Lower leg skin (tissue), 3 donors: ENCODE results near the gene BPIFB1.

Source experiments
- POLR2A ChIP-seq, 2 donors: fragments of 450-650 bp; IDR thresholded peaks; one replicate each; pipeline ENCODE4 v1.6.1; 2016 to 2017; ENCODE audit warnings: antibody characterized with exemption in 2 of 2, mild to moderate bottlenecking in 1 of 2, moderate library complexity in 1 of 2
- TF ChIP-seq, protein P1 (sequence below), 3 donors: fragments of 450-650 bp; IDR thresholded peaks; one replicate each; pipeline ENCODE4 v1.5.1; 2016; ENCODE audit warnings: antibody characterized with exemption in 3 of 3, mild to moderate bottlenecking in 3 of 3, moderate library complexity in 2 of 3

DNA sequence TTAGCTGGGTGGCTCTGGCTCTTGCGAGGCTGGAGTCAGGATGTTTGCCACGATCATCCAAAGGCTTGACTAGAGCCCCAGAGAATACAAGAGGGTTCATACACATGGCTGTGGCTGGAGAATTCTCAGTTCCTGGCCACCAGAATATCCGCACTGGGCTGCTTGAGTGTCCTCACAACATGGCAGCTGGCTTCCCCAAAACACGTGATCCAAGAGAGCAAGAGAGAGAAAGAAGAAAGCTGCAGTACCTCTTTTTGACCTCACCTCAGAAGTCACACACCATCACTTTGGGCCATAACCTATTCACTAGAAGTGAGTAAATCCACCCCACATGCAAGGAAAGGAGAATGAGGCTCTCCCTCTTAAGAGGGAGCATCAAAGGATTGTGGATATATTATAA, 21.5 kb upstream of the BPIFB1 start:
- TF ChIP-seq, protein P1, sequence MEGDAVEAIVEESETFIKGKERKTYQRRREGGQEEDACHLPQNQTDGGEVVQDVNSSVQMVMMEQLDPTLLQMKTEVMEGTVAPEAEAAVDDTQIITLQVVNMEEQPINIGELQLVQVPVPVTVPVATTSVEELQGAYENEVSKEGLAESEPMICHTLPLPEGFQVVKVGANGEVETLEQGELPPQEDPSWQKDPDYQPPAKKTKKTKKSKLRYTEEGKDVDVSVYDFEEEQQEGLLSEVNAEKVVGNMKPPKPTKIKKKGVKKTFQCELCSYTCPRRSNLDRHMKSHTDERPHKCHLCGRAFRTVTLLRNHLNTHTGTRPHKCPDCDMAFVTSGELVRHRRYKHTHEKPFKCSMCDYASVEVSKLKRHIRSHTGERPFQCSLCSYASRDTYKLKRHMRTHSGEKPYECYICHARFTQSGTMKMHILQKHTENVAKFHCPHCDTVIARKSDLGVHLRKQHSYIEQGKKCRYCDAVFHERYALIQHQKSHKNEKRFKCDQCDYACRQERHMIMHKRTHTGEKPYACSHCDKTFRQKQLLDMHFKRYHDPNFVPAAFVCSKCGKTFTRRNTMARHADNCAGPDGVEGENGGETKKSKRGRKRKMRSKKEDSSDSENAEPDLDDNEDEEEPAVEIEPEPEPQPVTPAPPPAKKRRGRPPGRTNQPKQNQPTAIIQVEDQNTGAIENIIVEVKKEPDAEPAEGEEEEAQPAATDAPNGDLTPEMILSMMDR (IDR thresholded peaks at IDR 0.05) = no peak
- no peak for TF ChIP-seq POLR2A (IDR thresholded peaks at IDR 0.05)
